Measurements from ENCODE around the gene IGFL4.

IGFL4 gene

DNA sequence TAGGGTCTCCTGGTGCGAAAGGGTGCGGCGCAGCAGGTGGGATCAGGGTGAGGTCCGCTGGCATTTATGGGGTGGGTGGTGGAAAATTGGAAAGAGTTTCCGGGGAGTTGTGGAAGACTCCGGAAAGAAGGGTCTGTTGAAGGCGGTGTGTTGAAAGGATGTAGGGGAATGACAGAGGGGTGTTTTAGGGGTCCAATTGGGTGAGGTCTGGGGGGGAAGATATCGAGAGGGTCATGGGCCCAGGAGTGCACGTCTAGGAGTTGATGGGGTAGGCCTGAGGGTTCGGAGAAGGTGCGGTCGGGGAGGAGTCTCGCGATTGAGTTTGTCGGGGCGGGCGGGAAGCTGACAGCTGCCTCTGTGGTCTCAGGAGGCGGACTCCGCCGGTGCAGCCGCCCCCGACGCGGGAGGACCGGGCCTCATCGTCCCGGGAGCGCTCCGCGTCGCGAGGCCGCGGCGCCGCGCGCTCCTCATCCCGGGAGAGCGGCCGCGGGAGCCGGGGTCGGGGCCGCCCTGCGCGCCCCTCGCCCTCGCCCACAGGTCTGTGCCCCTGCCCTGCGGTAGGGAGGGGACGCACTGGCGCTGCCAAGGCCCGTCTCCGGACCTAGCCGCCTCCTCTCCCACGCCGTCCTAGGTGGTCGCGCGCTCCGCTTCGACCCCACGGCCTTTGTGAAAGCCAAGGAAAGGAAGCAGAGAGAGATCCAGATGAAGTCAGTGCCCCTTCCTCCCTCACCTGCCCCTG, 24.9 kb downstream of the IGFL4 start:
- TF ChIP-seq FOXA1 (IDR thresholded peaks at IDR 0.05) = no peak
- TF ChIP-seq, protein P1, sequence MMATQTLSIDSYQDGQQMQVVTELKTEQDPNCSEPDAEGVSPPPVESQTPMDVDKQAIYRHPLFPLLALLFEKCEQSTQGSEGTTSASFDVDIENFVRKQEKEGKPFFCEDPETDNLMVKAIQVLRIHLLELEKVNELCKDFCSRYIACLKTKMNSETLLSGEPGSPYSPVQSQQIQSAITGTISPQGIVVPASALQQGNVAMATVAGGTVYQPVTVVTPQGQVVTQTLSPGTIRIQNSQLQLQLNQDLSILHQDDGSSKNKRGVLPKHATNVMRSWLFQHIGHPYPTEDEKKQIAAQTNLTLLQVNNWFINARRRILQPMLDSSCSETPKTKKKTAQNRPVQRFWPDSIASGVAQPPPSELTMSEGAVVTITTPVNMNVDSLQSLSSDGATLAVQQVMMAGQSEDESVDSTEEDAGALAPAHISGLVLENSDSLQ (IDR thresholded peaks at IDR 0.05) = no peak
- no peak for DNase-seq (ENCODE audit: extremely low spot score)
- ChIA-PET POLR2A (no interaction called here), CTCF (interaction anchor here (0.5 to 1.5 kb wide), 5 partner anchors 17 to 107 kb away, joined by 3 to 7 read pairs (median 4); no protein-coding TSS in a partner anchor)

DNA sequence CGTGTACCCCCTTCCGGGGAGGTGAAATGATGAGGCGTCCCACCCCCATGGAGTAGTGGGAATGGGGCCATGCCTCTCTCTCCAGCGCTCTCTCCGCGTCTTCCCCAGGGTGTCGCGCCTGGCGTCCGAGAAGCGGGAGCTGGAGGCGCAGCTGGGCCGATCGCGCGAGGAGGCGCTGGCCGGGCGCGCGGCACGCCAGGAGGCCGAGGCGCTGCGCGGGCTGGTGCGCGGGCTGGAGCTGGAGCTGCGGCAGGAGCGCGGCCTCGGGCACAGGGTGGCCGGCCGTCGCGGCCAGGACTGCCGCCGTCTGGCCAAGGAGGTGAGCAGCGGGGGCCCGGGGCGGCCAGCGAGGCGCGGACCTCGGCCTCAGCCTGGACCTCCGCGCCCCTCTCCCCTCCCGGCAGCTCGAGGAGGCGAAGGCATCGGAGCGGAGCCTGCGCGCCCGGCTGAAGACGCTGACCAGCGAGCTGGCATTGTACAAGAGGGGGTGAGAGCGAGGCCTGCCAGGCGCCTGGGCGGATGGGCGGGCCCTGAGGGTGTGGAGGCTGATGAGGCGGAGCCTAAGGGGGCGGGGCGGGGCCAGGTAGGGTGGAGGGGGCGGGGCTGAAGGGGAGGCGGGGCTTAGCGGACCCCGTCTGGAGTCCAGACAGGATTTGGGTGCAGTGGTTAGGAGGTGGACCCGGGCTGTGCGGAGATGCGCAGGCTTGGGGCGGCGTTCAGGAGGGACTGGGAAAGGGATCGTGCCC, 25.7 kb downstream of the IGFL4 start:
- TF ChIP-seq FOXK2 (IDR thresholded peaks at IDR 0.05) (no peak), FOXA1 (IDR thresholded peaks at IDR 0.05) (no peak)
- ChIA-PET CTCF (no interaction called here), POLR2A (no interaction called here)
- peak; percentile 29 for DNase-seq (ENCODE audit: extremely low spot score)

DNA sequence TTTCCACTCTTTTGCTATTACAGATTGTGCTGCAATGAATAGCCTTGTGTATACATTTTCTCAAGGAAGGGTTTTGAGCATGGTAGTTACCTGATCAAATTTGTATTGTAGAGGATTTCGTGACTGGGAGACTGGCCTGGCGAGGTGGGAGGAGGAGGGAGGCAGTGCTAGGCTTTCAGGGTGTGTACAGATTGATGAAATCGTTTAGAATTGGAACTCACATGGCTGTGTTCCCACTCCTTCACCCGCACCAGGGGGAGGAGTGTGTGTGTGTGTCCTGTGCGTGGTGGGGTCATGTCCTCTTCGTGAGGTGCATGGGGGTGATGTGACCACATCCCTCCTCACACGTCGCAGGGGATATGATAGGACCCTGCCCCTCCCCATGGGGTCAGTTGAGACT, 26.3 kb downstream of the IGFL4 start:
- ChIA-PET CTCF (no interaction called here), POLR2A (no interaction called here)
- DNase-seq (ENCODE audit: extremely low spot score) = no peak
- no peak for TF ChIP-seq SP1 (IDR thresholded peaks at IDR 0.05)
- TF ChIP-seq NFRKB (IDR thresholded peaks at IDR 0.05) = no peak
- TF ChIP-seq BHLHE40 (IDR thresholded peaks at IDR 0.05; ENCODE audit: borderline replicate concordance) = no peak
- no peak for TF ChIP-seq HDGF (IDR thresholded peaks at IDR 0.05; ENCODE audit: borderline replicate concordance)
- TF ChIP-seq FOXK2 (IDR thresholded peaks at IDR 0.05) = no peak
- TF ChIP-seq ZNF384 (IDR thresholded peaks at IDR 0.05) = no peak

DNA sequence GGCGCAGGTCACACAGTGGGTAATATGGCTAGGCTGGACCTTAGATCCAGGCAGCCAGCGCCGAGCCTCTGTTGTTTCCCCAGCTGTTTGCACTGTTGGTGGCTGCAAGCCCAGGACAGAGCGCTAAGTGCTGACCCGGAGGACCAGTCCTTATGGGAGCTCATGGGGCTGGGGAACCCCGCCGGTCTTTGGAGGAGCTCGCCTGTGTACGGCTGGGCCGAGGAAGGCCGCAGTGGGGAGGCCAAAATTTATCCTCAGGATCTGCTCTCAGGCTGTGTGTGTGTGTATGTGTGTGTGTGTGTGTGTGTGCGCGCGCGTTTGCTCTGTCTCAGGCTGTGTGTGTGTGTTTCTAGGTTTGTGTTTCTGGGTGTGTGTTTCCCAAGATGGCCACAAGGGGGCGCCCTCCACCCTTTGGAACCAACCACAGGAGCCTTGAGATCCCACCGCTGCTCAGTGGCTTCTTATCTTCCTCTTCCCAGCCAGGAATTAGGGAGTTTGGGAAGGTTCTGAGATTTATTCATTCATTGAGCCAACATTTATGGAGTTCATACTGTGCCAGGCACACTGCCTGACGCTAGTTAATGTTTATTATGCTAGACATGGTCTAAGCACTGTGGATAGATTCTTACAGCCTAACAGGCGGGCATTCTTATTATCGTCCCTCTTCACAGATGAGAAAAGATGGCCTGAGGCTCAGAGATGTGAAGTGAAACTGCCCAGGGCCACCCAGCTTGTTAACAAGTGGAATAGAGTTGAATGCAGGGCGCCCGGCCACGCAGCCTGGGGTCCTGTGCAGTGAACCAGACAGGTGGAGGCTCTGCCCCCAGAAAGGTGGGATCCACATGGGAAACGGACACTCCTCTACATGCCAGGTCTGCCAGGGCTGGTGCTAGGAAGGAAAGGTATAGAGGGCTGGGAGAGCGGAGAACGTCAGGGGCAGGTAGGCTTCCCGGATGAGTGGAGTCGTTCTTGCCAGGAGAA, 31.0 kb downstream of the IGFL4 start:
- TF ChIP-seq ZNF384 (IDR thresholded peaks at IDR 0.05) (no peak), TARDBP (IDR thresholded peaks at IDR 0.05) (no peak), LEF1 (IDR thresholded peaks at IDR 0.05; ENCODE audit: borderline replicate concordance) (no peak), CTBP1 (IDR thresholded peaks at IDR 0.05; ENCODE audit: borderline replicate concordance) (no peak), FOXK2 (IDR thresholded peaks at IDR 0.05) (no peak), FOXA1 (IDR thresholded peaks at IDR 0.05) (no peak), SP1 (IDR thresholded peaks at IDR 0.05) (no peak), HDGF (IDR thresholded peaks at IDR 0.05; ENCODE audit: borderline replicate concordance) (no peak), L3MBTL2 (conservative IDR thresholded peaks at IDR 0.05) (no peak), ARNT (IDR thresholded peaks at IDR 0.05) (no peak), BHLHE40 (IDR thresholded peaks at IDR 0.05; ENCODE audit: borderline replicate concordance) (no peak), NFRKB (IDR thresholded peaks at IDR 0.05) (no peak), ELF4 (IDR thresholded peaks at IDR 0.05) (no peak), FOXM1 (IDR thresholded peaks at IDR 0.05; ENCODE audit: borderline replicate concordance) (no peak), SUZ12 (IDR thresholded peaks at IDR 0.05) (no peak)
- TF ChIP-seq, protein P1 (IDR thresholded peaks at IDR 0.05) = no peak
- DNase-seq (ENCODE audit: extremely low spot score) = peak; percentile 79
- ChIA-PET CTCF (interaction anchor here (0.5 to 1.0 kb wide), 5 partner anchors 15 to 532 kb away, joined by 3 read pairs; partner anchors contain the start of gene CCDC61), POLR2A (interaction anchor here (0.6 kb wide), 1 partner anchor 15 kb away, joined by 5 read pairs; the partner anchor contains the start of gene CCDC61)

DNA sequence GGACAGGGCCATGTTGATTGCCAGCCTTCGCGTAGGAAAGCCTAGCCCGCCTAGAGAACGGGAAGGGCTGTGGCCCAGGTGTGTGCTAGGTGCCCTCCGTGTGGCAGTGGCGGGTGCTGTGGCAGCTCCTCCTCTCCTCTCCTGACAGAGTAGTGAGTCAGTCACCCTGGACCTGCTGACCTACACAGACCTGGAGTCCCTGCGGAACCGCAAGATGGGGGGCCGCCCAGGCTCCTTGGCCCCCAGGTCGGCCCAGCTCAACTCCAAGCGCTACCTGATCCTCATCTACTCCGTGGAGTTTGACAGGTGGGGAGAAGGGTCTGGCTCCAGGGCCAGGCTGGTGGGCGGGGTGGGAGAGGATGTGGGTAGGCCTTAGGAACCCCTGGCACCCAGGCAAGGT, 34.4 kb downstream of the IGFL4 start:
- POLR2A ChIA-PET = no interaction called here
- no peak for DNase-seq (ENCODE audit: extremely low spot score)
- no peak for TF ChIP-seq FOXM1 (IDR thresholded peaks at IDR 0.05; ENCODE audit: borderline replicate concordance)
- TF ChIP-seq ZNF384 (IDR thresholded peaks at IDR 0.05) = no peak
- no peak for TF ChIP-seq LEF1 (IDR thresholded peaks at IDR 0.05; ENCODE audit: borderline replicate concordance)
- no peak for TF ChIP-seq CTBP1 (IDR thresholded peaks at IDR 0.05; ENCODE audit: borderline replicate concordance)
- TF ChIP-seq NFRKB (IDR thresholded peaks at IDR 0.05) = no peak
- TF ChIP-seq L3MBTL2 (conservative IDR thresholded peaks at IDR 0.05) = no peak
- TF ChIP-seq BHLHE40 (IDR thresholded peaks at IDR 0.05; ENCODE audit: borderline replicate concordance) = no peak
- no peak for TF ChIP-seq FOXK2 (IDR thresholded peaks at IDR 0.05)
- no peak for TF ChIP-seq SUZ12 (IDR thresholded peaks at IDR 0.05)
- no peak for TF ChIP-seq ELF4 (IDR thresholded peaks at IDR 0.05)
- TF ChIP-seq ARNT (IDR thresholded peaks at IDR 0.05) = no peak
- no peak for TF ChIP-seq FOXA1 (IDR thresholded peaks at IDR 0.05)
- TF ChIP-seq TARDBP (IDR thresholded peaks at IDR 0.05) = no peak
- CTCF ChIA-PET = interaction anchor here (0.6 kb wide), 1 partner anchor 107 kb away, joined by 3 read pairs; no protein-coding TSS in a partner anchor

DNA sequence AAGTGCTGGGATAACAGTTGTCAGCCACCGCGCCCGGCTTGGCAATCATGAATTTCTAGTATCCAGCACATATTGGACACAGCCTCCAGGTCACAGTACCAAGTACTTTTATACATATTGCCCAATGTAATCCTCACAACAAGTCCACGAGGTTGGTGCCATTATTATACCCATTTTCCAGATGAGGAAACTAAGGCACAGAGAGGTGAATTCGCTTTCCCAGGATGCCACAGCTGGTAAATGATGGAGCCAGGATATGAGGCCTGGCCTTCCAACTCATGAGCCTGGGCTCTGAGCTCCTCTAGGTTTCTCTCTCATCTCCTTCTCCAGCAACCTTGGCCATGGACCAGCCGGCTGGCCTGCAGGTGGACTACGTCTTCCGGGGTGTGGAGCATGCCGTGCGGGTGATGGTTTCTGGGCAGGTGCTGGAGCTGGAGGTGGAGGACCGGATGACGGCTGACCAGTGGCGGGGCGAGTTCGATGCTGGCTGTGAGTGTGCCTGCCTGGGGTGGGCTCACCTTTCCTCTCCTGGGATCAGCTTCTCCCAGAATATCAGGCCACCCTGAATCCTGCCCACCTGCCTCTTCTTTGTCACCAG, 38.0 kb downstream of the IGFL4 start:
- no peak for DNase-seq (ENCODE audit: extremely low spot score)
- CTCF ChIA-PET = interaction anchor here (1.1 kb wide), 1 partner anchor 14 kb away, joined by 3 read pairs; no protein-coding TSS in a partner anchor
- TF ChIP-seq ARNT (IDR thresholded peaks at IDR 0.05) = no peak
- TF ChIP-seq CTBP1 (IDR thresholded peaks at IDR 0.05; ENCODE audit: borderline replicate concordance) = no peak
- no peak for TF ChIP-seq FOXK2 (IDR thresholded peaks at IDR 0.05)
- POLR2A ChIA-PET = no interaction called here
